ENCODE measurements around the gene CACNA1C. TPM values are rescaled to one million over a fixed set of nuclear protein-coding genes. Genes with fewer than 3 reads are reported as not detected.

Gene CACNA1C
- total RNA-seq, 1 donor = 16.6 TPM

DNA sequence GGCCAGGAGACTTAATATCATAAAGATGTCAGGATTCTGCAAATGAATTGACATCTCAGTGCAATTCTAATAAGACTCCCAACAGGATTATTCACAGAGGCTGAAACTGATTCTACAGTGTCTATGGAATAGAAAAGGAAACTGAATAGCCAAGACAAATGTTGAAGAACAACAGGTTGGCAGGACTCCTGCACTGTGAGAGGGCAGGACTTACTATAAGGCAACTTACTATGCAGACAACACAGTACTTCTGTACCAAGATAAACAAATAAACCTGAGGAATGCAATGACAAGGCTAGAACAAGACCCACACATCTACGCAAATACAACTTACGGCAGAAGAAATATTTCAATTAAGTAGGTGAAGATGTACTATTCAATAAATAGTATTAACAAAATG is 609.7 kb downstream of the CACNA1C start:
- DNase-seq (ENCODE audit: low read depth) = no peak
- H3K4me3 ChIP-seq (ENCODE audit: low read depth, low read length) = no peak overlapping the region
- TF ChIP-seq, protein P1, sequence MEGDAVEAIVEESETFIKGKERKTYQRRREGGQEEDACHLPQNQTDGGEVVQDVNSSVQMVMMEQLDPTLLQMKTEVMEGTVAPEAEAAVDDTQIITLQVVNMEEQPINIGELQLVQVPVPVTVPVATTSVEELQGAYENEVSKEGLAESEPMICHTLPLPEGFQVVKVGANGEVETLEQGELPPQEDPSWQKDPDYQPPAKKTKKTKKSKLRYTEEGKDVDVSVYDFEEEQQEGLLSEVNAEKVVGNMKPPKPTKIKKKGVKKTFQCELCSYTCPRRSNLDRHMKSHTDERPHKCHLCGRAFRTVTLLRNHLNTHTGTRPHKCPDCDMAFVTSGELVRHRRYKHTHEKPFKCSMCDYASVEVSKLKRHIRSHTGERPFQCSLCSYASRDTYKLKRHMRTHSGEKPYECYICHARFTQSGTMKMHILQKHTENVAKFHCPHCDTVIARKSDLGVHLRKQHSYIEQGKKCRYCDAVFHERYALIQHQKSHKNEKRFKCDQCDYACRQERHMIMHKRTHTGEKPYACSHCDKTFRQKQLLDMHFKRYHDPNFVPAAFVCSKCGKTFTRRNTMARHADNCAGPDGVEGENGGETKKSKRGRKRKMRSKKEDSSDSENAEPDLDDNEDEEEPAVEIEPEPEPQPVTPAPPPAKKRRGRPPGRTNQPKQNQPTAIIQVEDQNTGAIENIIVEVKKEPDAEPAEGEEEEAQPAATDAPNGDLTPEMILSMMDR (IDR thresholded peaks at IDR 0.05; ENCODE audit: insufficient read depth, low read length) = no peak

DNA sequence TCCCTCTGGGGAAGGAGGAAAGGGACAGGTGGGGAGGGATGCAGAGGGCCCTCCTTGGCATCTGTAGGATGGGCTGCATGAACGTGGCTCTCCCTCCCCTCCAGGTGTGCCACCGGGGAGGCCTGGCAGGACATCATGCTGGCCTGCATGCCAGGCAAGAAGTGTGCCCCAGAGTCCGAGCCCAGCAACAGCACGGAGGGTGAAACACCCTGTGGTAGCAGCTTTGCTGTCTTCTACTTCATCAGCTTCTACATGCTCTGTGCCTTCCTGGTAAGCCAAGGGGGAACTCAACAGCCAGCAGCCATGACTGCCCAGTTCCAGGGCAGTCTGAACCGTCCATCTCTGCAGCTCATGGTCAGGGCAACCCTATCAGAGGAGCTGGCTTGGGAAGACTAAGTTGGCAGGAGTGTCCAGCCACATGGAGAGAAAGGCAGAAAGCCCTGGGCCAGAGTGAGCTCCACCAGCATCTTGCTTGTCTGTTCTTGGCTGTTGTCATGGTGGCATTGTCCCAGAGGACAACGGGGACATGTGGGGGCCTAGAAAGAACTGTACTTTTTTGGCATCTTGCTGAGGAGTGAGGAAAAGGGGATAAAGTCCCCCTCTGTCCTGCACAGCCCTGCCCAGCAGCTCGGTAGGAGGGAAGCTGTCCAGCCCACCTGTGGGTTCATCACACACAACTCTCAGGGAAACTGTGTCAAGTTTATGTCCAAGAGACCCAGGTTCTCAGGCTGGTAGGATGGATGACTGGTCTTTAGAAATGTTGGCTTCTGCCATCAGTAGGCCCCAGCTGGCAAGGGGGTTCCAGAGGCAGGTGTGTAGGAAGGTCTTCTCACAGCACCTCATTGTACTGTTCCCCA is 612.2 kb downstream of the CACNA1C start:
- DNase-seq (ENCODE audit: low read depth) = no peak
- H3K4me3 ChIP-seq (ENCODE audit: low read depth, low read length) = no peak overlapping the region
- TF ChIP-seq, protein P1 (IDR thresholded peaks at IDR 0.05; ENCODE audit: insufficient read depth, low read length) = no peak

DNA sequence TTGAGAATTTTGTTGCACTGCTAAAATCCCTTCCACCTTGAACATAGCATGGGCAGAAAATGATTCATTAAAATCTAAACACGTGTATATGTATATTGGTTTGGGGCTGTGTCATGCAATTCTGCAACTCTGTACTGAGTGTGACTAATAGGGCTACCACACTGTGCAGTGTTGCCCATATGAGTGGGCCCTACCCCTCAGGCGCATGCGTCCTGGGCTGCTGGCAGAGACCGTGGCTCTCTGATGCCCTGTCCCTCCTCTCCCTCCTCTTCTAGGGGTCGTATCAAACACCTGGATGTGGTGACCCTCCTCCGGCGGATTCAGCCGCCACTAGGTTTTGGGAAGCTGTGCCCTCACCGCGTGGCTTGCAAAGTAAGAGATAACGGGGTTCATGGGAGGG is 613.6 kb downstream of the CACNA1C start:
- no peak overlapping the region for H3K4me3 ChIP-seq (ENCODE audit: low read depth, low read length)
- TF ChIP-seq, protein P1 (IDR thresholded peaks at IDR 0.05; ENCODE audit: insufficient read depth, low read length) = no peak
- DNase-seq (ENCODE audit: low read depth) = no peak

DNA sequence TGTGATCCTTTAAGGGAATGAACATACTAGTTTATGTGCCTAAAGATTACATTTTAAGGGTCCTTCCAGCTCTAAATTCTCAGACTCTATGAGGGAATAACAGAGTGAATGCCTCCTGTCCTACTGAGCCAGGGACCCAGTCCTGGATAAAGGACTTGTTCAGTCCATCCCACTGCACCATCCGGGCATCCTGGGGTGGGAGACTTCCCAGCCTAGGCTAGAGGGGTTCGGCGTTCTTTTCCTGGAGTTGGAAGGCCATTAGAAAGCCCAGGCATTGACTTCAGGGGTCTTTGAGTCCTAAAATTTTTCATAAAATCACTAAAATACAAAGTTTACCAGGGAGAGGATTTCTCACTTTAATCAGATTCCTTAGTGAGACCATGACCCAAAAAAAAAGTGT is 614.1 kb downstream of the CACNA1C start:
- no peak overlapping the region for H3K4me3 ChIP-seq (ENCODE audit: low read depth, low read length)
- TF ChIP-seq, protein P1 (IDR thresholded peaks at IDR 0.05; ENCODE audit: insufficient read depth, low read length) = no peak
- DNase-seq (ENCODE audit: low read depth) = no peak

DNA sequence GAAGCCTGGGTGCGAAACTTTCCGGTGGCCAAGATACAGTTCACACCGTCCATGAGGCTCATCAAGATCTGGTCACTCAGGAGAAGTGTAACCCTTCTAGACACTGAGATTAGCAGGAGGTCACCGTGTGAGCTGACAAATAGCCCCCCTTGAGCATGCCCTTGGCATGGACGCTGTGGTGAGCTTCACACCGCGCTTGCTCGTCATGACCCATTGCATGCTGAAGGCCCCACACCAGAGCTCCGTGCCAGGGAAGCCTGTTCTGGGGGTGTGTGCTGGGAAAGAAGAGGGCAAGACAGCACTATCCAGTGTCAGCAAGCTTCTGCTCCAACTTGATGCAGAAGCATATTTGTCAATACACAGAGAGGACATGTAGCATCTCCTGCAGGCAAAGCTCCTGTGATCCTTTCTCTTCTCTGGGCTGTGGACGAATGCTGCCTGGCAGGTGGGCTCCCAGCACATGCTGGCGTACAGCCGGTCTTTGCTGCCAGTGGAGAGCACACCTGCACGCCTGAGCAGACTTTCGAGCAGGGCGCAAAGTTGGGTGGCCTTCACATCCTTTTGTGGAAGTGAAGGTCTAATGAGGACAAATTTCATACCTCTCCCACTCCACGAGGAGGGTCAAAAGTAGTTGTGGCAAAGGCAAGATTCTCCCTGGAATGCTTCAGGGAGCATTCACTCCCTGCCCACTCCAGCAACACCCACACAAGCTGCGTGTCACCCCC is 615.1 kb downstream of the CACNA1C start:
- H3K4me3 ChIP-seq (ENCODE audit: low read depth, low read length) = no peak overlapping the region
- DNase-seq (ENCODE audit: low read depth) = no peak
- TF ChIP-seq, protein P1 (IDR thresholded peaks at IDR 0.05; ENCODE audit: insufficient read depth, low read length) = no peak

DNA sequence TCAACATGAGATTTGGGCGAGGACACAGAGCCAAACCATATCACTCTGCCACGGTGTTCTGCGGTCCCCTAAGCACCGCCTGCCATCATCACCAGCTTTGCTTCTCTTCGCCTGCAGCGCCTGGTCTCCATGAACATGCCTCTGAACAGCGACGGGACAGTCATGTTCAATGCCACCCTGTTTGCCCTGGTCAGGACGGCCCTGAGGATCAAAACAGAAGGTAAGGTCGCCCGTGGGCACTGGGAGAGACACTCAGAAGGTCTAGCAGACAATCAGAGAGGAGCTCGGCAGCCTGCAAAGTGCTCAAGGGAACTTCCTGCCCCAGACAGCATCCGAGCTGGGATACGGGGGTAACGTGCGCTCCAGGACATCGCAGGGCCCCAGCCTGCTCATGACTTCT is 616.0 kb downstream of the CACNA1C start:
- TF ChIP-seq, protein P1 (IDR thresholded peaks at IDR 0.05; ENCODE audit: insufficient read depth, low read length) = no peak
- H3K4me3 ChIP-seq (ENCODE audit: low read depth, low read length) = no peak overlapping the region
- no peak for DNase-seq (ENCODE audit: low read depth)

All from fibroblast of the aortic adventitia (primary cell).